ENCODE data around the gene CBLC.

- TF ChIP-seq ZNF114 (tag by site-specific recombination; IDR thresholded peaks at IDR 0.05) = no peak
- no peak for TF ChIP-seq MYNN (tag by site-specific recombination; IDR thresholded peaks at IDR 0.05; ENCODE audit: borderline replicate concordance)
- no peak for TF ChIP-seq CTCF (tag by site-specific recombination; IDR thresholded peaks at IDR 0.05)
- TF ChIP-seq ZBTB7A (tag by site-specific recombination; IDR thresholded peaks at IDR 0.05; ENCODE audit: low read depth) = no peak
- no peak for TF ChIP-seq ZBTB1 (tag by site-specific recombination; IDR thresholded peaks at IDR 0.05)
- TF ChIP-seq SCRT2 (tag by site-specific recombination; IDR thresholded peaks at IDR 0.05) = no peak
- TF ChIP-seq ZNF23 (tag by site-specific recombination; IDR thresholded peaks at IDR 0.05; ENCODE audit: borderline replicate concordance) = no peak
Measured at GRCh38 chr19:44737238-44738071, 40.2 kb upstream of the CBLC start.
